RCC 7860 (cell line): ENCODE results near the gene KLHDC8A.

Source experiments
- DNase-seq: peaks from one replicate; pipeline ENCODE4 v3.0.0-alpha.2; 2015; ENCODE audit warnings: low spot score
- FAIRE-seq: peaks from 2 replicates; lab custom pipeline; 2012; peaks lifted over from hg19 to GRCh38; lab: Jason Lieb, UNC

Gene KLHDC8A

DNA sequence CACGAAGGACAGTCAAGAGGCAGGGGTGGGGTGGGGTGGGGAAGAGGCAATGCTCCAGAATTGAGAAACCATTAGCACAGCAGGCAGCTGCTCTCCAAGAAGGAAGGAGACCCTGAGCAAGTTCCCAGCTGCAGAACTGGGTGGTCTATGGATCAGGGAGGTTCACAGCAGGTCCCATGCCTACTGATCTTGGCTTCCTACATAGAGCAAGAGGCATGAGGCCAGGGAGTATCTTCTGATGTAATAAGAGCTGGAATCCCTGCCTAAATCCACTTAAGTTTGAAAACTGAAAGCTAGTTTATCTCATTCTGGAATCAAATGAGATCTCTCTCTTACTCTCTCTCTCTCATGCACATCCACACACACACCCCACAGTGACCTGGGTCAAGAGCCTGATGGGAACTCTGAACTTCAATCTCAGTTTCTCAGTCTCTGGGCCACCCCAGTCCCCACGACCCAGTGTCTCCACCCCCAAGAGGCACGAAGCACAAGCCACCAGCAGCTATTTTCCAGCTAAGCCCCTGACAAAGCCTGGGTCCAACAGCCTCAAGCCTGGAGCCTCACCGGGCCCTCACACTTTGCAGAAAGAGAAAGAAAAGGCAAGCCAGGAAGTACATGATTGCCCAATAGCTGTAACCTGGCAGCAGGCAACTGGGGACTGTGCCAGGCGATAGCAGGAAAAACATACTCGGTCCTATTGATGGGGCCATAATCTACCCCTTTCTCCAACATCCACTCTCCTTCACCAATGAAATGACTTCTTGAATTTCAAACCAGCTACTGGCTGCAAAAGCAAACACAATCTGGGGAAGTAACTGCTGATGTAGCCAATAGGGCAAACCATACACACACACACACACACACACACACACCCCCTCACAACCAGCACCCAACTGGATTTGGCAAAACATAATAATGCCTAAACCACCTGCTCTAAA, 37.4 kb downstream of the KLHDC8A start:
- peak; percentile 60 for DNase-seq

GRCh38 chr1:205318231-205318991, 38.3 kb downstream of the KLHDC8A start:
- DNase-seq (no peak), FAIRE-seq (no peak)

More for the DNA sequence above, 37.4 kb downstream of the KLHDC8A start:
- FAIRE-seq, result peak; percentile 5

- peak; percentile 71 for DNase-seq
- FAIRE-seq, result peak; percentile 57
Observed at GRCh38 chr1:205317311-205317917, 39.3 kb downstream of the KLHDC8A start.

DNA sequence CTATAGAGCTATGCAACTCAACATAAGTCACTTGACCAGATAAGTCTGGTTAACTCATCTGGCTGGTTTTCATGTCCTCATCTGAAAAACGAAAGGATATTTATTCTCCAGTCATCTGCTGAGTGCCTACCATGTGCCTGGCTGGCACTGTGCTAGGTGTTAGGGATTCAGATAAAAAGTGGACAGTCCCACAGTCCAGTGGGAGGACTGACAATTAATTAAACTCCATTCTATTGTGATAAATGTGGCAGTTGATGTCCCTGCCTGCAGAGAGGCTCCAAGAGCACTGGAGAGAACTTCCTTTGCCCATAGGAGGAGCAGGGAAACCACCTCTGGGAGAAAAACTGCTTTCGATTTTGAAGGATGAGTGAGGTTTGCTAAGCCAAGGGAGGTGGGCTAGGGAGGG, 40.6 kb downstream of the KLHDC8A start:
- DNase-seq (peak; percentile 30), FAIRE-seq (no peak)

- FAIRE-seq (no peak), DNase-seq (no peak)
Observed at GRCh38 chr1:205315008-205315618, 41.6 kb downstream of the KLHDC8A start.

DNA sequence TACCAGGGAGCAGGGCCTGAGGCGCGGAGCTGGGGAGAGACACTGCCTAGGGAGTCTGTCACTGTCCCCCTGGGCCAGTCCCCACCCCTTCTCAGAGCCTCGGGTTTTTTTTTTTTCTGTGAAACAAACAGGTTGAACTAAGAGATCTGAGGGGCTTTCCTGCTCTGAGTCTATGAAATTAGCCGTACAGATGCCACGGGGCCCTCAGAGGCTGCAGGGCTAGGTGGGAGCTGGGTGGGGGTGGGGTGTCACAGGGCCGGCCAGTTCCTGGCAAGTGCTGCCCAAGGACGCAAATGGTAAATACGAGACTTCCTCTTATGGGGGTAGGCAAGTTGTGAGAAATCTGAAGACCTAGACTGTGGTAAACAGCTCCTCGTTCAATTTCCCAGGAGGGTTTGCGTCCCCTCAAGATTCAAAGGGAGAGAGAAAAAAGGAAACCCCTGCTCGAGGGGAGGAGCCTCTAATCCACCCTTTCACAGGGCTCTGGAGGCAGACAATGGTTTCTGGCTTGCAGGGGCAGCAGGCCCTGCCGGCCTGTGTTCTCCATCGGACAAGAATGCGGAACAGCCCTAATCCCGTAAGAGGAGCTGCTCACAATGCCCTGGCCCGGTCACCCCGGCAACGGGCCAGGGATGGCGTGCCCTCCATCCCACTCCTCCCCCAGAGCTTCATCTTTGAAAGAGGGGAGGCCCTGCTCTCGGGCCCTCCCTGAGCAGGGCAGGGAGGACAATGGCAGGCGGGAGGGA, 43.0 kb downstream of the KLHDC8A start:
- FAIRE-seq (no peak), DNase-seq (no peak)

DNA sequence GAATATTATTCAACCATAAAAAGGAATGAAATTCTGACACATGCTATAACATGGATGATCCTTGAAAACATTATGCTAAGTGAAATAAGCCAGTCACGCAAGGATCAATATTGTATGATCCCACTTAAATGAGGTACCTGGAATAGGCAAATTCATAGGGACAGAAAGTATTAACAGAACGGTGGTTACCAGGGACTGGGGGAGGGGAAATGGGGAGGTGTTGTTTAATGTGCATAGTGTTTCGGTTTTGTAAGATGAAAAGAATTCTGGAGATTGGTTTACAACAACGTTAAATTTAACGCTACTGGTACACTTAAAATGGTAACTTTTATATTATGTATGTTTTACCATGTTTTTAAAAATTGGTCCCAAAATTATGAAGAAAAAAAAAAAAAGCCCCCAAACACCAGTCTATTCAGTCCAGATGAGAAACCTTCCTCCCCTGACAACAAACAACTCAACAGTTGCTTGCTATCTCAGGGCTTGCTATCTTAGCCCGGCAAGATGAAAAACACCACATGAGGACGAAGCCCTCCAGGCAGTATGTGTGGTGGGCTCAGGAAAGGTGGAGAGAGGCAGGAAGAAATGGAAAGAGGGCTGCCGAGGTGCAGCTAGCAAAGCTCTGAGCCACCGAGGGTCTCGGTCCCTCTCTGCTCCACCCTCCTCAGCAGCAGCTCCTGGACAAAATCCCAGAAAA, 43.7 kb downstream of the KLHDC8A start:
- no peak for FAIRE-seq
- no peak for DNase-seq

DNA sequence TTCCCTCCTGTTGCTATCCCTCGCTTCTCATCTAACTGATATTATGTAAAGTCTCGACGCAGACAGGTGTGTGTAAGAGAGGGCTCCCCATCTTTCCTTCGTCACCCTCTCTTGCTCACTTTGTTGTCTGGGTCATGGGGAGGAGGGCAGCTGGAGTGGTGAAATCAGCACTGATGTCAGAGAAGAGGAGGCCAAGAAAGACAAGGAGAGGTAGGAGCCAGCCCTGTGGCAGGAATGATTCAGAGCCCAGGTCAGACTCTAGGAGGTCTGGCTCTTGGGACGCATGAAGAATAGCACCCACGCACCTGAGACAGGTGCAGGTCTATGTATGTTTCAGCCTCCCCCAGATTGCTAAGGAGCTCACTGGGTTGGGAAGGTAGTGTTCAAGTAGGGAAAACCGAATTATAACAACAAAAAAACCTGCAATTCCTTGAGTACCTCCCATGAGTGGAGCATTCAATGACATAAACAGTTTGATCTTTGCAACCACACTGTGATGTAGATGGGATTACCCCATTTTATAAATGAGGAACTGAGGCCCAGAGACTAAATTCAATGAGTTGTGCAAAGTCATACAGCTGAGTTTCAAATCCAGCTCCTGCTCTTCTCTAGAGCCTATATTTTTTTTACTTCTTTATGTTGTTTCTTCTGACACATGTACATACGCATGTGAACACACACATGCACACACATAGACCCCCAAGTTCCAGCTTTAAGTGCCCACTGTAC, 45.6 kb downstream of the KLHDC8A start:
- FAIRE-seq, result no peak
- DNase-seq, result no peak

DNA sequence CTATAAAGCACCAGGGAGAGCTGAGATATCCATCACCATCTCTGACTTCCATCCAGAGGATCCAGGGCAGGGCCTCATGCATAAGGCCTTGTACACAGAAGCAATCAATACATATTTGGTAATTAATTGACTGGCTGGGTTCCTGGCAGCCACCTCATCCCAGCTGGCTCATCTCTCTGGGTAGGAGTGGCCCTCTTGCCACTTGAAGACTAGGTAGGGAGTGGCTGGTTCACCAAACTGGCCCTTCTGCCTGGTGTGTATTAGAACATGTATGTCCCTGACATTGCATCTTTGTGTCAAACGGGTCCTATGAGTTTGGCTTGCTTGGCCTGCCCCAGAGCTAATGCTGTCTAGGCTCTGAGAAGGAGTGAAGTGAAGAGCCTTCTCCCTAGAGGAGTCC, 47.0 kb downstream of the KLHDC8A start:
- DNase-seq (no peak), FAIRE-seq (no peak)

- DNase-seq (no peak), FAIRE-seq (no peak)
Observed at GRCh38 chr1:205306929-205307566, 49.7 kb downstream of the KLHDC8A start.

DNA sequence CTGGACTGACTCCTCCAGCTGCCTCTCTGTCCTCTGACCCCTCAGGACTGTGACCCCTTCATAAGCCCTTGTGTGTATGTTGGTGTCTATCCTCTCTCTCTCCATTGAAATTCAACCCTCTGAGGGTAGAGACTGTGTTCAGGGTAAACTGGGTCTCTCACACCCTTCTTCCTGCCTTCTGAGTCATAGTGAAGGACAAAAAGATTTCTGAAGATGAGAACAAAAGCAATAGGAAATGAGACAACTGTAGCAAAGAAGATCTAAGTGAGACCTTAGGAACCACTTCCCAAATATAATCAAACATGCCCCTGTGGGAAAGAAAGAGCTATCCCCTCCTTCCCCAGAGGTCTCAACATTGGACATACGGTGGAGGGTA, 52.0 kb downstream of the KLHDC8A start:
- FAIRE-seq, result no peak
- DNase-seq, result no peak

GRCh38 chr1:205304046-205304694, 52.6 kb downstream of the KLHDC8A start:
- no peak for FAIRE-seq
- DNase-seq, result no peak

DNA sequence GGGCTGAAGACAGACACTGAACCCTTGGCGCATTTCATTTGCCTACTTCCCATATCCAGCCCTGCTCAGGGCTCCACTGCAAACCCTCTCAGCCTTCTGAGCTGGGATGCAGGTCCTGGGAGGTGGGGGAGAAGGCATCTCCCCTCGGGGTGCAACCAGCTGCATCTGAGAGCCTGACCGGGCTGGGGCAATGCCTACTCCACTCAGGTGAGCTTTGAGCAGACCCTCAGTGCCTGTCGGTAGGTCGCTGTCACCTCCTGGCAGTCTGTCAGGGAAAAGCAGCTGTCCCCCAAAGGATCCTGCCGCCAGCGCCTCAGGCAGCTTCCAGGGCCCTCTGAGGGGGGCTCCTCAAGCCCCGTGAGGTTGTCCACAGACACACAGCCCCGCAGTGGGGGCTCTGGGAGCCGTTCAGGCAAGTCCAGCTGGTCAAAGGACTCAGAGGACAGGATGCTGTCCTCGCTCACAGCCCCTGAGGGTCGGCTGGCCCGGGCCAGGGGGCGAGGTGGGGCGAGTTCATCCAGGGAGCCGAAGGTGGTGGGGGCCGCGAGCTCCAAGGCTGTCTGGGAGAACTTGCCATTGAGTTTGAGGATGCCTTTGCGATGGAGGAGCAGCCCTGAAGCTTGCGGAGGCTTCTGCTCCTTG, 53.4 kb downstream of the KLHDC8A start:
- FAIRE-seq (no peak), DNase-seq (no peak)

GRCh38 chr1:205301842-205302588, 54.7 kb downstream of the KLHDC8A start:
- FAIRE-seq (no peak), DNase-seq (peak; percentile 60)

GRCh38 chr1:205301205-205301821, 55.4 kb downstream of the KLHDC8A start:
- peak; percentile 83 for FAIRE-seq
- peak; percentile 97 for DNase-seq

DNA sequence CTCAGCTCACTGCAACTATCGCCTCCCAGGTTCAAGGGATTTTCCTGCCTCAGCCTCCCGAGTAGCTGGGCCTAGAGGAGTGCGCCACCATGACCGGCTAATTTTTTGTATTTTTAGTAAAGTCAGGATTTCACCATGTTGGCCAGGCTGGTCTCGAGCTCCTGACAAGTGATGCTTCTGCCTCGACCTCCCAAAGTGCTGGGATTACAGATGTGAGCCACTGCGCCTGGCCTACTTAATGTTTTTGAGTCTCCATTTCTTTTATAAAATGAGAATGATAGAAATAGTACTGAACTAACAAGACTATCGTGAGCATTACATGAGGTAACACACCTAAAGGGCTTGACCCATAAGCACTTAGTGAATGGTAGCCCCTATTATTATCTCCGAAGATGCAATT, 56.6 kb downstream of the KLHDC8A start:
- DNase-seq, result no peak

More for the DNA sequence above, 56.6 kb downstream of the KLHDC8A start:
- FAIRE-seq, result no peak
